Left ventricle myocardium superior (tissue), 1 donor: Measurements from ENCODE around the gene SRGAP1. TPM values are rescaled to one million over a fixed set of nuclear protein-coding genes. Genes with fewer than 3 reads are reported as not detected.
A peak's percentile ranks its signal among the peaks of the same experiment; 100 is the strongest.

Experiments
- ATAC-seq: fragments of 200-7000 bp; cut with Tn5 transposase; one replicate; pipeline ENCODE4 v1.9.1; 2020; ENCODE audit warnings: mild to moderate bottlenecking, moderate library complexity
- DNase-seq: peaks from one replicate; pipeline ENCODE4 v3.0.0-alpha.2; 2020
- intact Hi-C: fragments of 100-400 bp; cut with micrococcal nuclease; formaldehyde crosslinking; loops from one replicate; pipeline ENCODE4 v1.11.0; 2022
- total RNA-seq: library from RNA; stranded (reverse); fragmentation: NEBNext Ultra II Directional; extraction: Animal tissue kit (Norgen Biotek cat#: 25700); gene quantifications from one replicate; pipeline ENCODE4 v1.2.1, GENCODE V29; 2021
- donor health status: DM: no; HTN: yes; CAD: no; lungs with severe emphysema.

The SRGAP1 gene
- total RNA-seq, 1 donor from 2014 or later: 2.6 TPM

DNA sequence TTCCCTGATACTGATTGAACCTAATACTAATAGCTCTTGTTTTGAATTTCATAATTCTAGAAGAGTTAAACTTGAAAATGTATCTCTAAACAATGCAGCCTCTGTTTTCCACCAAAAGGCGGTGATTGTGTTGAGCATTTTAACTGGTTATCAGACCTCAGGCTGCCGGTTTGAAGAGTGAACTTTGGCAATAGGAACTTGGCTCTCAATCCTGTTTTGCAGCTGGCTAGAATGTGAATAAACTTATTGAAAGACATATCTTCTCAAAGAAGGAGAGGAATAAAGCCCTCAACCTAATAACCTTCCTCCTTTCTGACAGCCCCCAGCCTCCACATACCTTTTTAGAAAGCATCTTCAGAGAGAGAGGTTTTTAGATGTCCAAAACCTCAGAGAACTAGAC is 105.4 kb downstream of the SRGAP1 start:
- intact Hi-C loops: no loop called here
- ATAC-seq (peak; percentile 80), DNase-seq (no peak)

DNA sequence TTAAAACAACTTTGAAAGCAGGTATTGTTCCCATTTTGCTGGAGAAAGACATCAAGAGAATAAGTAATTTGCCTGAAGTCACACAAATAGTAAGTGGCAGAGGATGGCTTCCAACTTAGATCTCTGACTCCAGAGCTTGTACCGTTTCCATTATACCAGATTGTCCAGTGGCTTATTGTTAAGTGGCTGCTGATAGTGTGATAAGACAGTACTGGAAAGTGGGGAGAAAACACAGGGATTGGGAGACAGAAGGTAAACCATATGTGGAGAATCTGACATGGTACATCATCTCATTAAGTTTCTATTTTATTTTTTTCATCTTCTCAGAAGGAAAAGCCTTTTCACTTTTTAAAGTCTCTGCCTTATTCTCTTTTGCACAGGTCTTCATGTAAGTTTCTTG is 108.5 kb downstream of the SRGAP1 start:
- no peak for DNase-seq
- no peak for ATAC-seq
- intact Hi-C loops: no loop called here

DNA sequence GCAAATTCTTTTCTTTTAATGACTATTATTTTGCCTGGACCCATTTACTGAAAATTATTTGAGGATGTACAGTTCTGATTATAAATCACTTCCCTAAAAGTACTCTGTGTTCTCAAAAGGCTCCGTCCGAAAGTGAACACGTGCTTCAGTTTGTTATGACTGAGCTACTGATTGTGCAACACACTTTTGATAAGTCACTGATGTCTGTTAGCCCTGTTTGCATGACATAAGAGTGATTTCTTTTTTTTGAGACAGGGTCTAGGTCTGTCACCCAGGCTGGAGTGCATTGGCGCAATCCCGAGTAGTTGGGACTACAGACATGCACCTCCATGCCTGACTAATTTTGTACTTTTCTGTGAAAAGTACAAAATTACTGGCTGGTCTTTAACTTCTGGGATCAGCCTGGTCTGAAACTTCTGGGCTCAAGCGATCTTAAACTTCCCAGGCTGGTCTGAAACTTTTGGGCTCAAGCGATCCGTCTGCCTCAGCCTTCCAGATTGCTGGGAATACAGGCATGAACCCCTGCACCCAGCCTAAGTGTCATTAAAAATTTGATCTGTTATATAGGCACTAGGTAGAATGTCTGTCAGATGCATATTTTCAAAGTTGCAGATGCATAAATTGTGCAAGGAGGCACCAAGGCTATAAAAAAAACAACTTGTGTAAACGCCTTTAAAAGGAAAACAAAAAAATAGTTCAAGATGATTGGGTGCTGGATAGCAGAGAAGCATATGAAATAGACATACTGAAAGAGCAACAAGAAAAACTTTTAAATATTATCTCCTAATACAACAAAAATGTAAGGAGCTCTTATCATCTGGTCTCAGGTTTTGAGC is 111.5 kb downstream of the SRGAP1 start:
- DNase-seq (peak; percentile 41), ATAC-seq (peak; percentile 93)
- intact Hi-C loops: no loop called here

DNA sequence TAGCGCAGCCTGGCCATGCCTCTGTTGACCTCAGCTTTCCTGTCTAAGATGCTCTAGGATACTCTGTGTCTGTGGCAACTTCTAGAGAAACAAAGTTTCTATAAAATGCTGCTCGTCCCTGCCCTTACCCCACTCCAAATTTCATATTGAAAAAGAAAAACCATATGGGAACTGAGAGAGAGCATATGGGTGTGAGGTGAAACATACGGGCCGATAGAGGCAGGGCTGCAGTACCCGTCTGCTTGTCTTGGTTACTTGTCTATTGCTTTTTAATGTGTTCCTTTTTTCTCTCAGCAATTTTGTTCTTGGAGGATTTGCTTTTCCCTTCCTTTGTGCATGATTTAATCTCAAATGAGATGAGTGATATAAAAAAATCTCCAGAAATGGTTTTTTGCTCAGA is 113.0 kb downstream of the SRGAP1 start:
- intact Hi-C loops: no loop called here
- DNase-seq (no peak), ATAC-seq (no peak)

DNA sequence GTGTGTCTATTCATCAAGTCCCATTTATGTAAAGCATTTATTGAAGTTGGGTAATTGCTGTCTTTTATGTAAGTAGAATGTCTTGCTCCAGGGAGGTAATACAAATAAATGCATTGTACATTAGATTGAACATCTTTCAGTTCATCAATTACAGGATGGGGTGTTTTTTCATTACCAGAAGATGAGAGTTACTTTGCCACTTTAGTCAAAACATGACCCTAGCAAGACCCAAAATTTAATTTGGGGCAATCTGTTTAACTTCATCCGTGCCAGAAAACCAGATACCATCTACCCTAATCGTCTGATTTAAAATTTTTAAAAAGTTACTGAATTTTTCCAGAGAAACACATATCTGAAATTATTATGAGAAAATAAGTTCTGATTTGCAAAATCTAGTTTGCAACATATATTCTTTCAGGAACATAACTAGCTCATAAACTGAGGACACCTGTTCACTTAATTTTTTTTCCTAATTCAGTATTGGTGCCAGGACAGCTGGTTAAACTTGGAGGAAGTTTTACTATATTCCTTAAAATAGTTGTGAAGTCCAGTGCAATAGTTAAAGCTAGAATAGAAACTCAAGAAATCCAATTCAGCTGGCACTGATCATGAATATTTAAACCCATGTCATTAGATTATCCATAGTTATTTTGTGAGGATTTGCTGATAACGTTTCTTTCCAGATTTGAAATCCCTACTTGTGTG is 114.5 kb downstream of the SRGAP1 start:
- intact Hi-C loops: no loop called here
- no peak for ATAC-seq
- DNase-seq: no peak

DNA sequence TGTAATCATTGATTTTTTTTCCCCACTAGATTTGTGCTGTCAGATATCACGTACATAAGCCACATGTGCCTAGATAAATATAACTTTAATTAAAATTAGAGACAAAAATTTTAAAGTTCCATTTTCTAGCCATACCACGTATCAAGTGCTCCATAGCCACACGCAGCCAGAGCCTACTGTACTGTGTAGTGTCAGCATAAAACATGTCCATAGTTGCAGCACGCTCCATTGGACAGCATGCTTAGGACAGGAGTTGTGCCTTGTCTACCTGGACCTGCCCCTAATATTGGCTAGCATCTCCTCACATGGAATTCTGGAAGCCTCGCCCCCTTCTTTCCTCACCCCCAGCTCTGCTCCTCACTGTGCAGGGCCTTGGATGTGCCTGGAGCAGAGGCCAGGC is 116.5 kb downstream of the SRGAP1 start:
- ATAC-seq: no peak
- intact Hi-C loops: no loop called here
- DNase-seq: no peak

DNA sequence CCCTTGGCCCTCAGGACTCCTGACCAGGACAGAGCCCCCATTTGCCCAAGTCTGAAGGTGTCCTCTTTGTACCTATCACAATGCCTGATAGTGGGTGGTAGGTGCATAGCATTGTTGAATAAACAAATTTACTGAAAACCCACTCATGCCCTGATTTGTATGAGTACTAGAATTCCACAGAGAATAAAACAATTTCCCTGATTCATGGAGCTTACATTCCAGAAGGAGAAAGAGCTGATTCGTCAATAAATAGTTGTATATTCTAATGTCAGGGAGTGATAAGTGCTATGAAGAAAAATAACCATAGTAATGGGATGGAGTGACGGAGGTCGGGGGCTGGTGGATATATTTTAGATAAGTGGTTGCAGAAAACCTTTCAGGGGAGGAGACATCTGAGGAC is 117.0 kb downstream of the SRGAP1 start:
- no peak for ATAC-seq
- DNase-seq: no peak
- intact Hi-C loops: no loop called here

DNA sequence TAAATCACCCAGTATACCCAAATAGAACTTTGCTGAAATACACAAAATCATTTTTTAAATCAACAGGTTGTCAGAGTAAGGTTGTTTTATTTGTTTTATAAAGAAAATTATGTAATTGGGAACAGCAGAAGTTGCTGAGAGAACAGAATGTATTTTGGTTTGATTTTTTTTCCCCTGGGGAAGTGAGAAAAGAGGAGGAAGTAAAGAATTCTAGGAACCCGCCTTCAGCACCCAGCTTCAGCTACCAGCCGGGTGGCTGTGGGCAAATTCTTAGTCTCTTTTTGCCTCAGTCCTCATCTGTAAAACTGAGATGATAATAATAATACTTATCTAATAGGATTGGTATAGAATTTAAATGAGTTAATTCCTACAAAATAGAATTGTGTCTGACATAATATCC is 119.4 kb downstream of the SRGAP1 start:
- peak; percentile 48 for ATAC-seq
- no peak for DNase-seq
- intact Hi-C loops: no loop called here

DNA sequence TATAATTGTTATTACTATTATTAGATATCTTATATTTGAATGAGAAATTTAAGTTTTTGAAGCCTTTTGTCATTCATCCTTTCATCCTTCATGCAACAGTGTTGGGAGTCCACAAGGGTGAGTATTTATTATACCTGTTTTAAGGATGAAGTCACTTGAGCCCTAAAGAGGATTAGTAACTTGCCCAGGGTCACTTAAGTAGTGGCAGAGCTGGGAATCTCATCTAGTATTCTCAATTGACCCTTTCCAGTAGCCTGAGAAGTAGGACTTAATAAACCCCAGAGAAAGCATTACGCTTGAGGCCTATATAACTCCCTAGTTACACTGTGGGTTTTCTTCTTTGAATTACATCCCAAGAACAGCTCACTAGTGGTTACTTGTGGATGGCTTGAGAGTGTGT is 119.8 kb downstream of the SRGAP1 start:
- no peak for ATAC-seq
- DNase-seq: no peak
- intact Hi-C loops: no loop called here

DNA sequence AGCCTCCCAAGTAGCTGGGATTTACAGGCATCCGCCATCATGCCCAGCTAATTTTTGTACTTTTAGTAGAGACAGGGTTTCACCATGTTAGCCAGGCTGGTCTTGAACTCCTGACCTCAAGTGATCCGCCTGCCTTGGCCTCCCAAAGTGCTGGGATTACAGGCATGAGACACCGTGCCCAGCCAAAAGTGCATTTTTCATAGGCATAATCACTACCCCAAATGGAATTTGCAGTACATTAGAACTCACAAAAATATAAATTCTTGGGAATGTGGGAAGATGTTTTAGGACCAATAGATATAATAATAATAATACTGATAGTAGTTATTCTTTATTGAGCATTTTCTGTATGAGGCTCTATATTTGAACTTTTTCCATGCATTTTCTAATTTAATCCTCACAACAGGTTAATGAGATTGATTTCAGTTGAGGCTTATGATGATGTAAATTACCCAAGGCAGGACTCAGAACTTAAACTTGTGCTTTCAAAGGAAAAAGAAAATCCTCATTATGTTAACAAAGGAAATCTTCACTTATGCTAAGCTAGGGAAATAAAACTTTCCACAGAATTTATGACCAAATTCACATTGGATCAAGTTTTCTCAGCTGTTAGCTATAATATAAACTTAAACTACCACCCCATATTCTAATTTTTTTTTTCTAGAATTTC is 121.6 kb downstream of the SRGAP1 start:
- ATAC-seq (no peak), DNase-seq (no peak)
- intact Hi-C loops: no loop called here

DNA sequence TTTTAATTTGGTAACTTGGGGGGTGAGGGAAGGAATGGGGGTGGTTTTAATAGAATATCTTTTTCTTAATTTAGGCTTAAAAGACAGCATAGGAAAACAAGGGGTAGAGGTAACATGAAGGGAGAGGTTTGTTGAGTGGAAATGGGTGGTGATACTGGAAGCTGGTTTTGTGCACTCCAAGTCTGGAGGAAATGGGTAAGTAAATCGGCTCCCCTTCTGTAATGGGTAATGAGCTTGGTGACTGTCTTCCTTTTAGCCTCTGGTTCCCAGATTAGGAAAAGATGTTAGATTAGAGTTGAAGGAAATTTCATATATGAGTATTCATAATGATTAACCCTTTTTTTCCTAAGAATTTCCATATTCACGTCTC is 122.1 kb downstream of the SRGAP1 start:
- intact Hi-C loops: no loop called here
- no peak for ATAC-seq
- no peak for DNase-seq

DNA sequence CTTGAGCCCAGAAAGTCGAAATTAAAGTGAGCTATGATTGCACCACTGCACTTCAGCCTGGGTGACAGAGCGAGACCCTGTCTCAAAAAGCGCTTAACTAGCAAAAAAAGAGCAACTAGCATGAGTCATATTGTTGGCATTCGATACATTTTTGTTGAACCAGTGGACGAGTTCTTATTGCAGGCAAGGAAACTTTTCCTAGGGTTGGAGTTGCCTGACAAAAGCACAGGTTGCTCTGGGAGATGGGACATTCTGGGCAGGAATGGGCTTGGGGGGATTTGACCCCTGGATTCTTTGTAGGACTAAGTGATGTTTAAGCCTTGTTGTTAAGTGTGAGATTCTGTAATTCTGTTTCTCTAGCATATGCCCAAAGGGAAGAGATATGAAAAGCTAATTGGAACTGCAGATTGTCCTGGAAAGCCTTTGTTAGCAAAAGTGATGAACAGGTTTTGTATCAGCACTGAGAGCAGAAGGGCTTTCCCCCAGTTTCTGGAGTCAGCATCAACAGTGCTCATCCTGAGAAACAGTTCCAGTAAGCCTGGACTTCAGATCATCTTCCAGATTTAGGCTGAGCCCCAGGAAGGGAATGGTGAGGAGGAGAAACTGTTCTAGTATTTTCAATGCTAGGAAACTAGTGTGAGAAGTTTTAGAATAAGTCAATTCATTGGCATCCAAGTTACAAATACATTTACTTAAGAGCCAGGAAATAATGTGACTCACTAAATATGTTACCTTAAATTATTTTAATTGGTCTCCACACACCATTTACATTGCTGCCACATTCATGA is 123.1 kb downstream of the SRGAP1 start:
- DNase-seq (no peak), ATAC-seq (no peak)
- intact Hi-C loops: no loop called here

DNA sequence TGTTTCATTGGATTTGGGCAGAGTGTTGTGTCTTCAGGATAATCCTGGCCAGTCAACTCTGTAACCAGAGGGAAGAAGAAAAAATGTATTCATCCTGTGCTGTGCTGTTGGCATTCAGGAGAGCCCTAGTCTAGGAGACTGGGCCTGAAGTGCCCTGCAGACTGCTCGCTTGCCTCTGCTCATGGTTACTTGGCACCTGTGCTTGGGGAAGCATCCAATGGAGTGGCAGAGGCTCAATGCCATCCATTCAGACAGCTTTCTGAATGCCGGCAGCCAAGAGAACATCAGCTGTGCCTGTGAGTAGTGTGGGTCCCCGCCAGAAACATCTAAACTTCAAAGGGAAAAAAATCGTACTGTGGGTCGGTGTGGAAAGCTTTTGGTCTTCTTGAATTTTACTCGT is 124.2 kb downstream of the SRGAP1 start:
- no peak for DNase-seq
- intact Hi-C loops: no loop called here
- ATAC-seq: no peak

DNA sequence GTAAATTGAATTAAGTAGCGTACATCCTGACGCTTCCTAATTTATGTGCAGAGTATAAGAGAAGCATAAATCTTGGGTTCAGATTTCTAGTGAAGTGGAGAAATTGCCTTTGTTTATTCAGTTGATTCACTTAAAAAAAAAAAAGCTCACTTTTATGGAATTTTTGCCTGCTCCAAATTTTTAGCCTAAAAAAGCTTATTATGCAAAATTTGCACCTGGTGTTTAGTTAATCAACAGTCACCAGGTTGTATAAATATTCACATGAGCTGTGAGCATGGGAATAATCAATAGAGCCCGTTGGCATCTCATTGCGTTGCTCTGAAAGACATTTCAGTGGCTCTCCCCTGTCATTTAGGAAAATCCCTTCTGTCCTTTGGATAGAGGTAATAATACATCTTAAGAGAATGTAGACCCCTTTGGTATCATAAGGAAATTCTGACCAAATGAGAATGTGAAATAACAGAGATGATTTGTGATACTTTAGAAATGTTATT is 132.4 kb downstream of the SRGAP1 start:
- intact Hi-C loops: no loop called here
- no peak for ATAC-seq
- no peak for DNase-seq

DNA sequence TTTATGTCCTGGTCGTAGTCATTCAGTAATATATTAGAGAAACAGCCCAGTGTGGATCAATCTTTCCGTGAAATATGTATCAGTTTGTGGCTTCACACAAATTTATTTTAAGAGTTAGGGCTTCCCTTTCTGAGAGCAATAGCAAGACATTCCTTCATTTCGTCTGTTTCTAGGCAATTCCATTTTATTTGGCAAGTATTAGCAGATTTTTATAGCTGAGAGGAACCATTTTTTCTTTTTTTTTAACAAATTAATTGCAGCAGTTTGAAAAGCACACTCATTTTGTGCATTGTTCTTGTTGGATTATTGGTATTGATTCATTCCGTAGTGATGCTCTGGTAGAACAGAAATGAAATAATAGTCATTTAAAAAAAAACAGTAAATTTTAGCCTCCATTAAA is 132.9 kb downstream of the SRGAP1 start:
- intact Hi-C loops: no loop called here
- DNase-seq: no peak
- no peak for ATAC-seq

DNA sequence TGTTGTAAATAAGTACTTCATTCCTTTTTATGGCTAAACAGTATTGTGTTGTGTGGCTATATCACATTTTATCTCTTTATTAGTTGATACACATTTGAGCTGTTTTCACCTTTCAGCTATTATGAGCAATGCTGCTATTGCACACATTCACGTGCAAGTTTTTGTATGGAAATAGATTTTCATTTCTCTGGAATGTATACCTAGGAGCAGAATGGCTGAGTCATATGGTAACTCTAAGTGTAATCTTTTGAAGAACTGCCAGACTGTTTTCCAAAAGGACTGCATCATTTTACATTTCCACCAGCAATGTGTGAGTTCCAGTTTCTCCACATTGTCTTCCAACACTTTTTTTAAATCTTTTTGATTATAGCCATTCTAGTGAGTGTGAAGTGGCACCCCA is 134.0 kb downstream of the SRGAP1 start:
- intact Hi-C loops: no loop called here
- no peak for ATAC-seq
- no peak for DNase-seq

DNA sequence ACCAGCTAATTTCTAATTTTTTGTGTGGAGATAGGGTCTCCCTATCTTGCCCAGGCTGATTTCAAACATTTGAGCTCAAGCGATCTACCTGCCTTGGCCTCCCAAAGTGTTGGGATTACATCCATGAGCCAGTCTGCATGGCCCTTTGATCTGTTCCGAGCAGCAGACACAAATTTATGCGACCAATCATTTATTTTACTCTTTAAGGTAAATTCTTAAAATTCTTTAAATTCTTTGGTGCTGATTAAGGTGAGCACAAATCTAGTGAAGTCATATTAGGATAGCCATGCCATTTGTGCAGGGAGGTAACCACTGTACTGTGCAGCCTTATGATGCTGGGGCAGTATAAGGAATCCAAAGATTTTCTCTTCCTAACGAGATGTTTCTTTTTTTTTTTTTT is 135.7 kb downstream of the SRGAP1 start:
- intact Hi-C loops: no loop called here
- DNase-seq: no peak
- no peak for ATAC-seq

DNA sequence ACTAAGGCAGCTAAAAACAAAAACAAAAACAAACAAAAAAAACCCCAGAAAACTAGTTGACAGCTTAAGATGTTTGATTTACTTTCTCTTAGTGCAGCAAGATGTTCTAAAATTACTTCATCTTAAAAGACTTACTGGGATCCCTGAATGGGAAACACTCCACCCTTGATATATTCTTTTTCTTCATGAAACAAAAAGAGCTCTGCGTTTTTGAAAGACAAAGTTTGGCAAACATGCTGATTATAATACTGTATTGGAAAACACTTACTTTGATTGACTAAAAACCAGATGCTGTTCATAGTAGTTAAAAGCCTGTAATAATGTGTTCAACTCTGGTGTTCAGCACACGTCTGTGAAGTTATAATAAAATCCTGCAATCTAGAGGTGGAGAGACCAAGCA is 136.8 kb downstream of the SRGAP1 start:
- no peak for DNase-seq
- ATAC-seq: no peak
- intact Hi-C loops: no loop called here

DNA sequence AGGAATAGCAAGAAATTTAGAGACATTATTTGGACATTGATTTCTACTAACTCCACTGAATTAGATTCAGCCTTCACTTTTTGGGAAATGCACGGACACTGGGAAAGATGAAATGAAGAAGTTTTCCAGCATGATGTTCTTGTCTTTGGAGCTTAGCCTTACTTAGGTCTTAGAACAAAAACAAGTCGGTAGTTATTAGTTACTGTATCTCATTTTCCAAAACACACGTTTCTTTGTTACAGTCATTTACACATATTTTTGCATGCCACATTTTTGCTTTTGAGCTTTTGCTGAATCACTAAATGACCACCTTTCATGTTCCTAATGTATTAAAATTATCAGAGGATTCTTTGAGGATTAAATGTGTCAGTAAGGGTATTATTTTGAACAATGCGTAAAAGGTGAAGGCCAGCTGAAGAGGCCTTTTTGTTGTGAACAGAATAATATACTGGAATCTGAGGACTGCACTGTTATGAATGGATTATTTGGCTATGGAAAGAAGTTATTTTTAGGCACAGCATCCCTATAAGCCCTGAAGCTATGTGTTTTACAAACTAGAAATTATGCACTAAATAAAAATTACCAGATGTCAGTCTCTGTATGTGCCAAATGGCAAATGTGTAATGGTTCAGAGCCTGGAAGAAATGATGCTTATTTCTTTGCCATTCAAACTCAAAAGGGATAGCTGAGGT is 138.2 kb downstream of the SRGAP1 start:
- ATAC-seq (no peak), DNase-seq (no peak)
- intact Hi-C loops: no loop called here
